ENCODE measurements around the gene CDC42EP1.

GRCh38 chr22:37609240-37610152 lies 49.2 kb downstream of the CDC42EP1 start:
- TF ChIP-seq POLR2A (IDR thresholded peaks at IDR 0.05) (no peak), CTCF (IDR thresholded peaks at IDR 0.05) (no peak)

All from Peyer's patch (tissue), 4 donors.